ENCODE measurements around the gene LGALS1. TPM values are rescaled to one million over a fixed set of nuclear protein-coding genes. Genes with fewer than 3 reads are reported as not detected.

LGALS1 gene
- polyA plus RNA-seq, 1 of the 3 experiments (the other 2 are of a cell fraction), result 12,045 TPM

DNA sequence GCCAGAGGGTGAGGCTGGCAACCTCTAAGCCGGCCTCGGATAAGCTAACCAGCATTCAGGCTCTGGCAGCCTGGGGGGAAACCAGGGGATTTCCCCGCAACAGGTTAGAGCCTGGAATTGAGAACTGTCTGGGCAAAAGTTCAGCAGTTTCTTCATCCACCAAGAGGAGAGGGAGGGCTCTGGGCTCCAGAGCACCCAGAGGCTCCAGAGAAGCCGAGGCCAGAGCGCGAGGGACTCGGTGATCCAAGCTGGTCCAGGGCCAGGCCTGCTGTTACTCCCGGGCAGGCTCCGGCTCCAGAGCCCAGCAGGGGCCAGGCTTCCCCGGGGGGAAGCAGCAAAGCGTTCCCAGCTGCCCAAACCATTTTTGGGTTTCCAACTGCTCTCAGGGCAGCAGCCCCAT is 49.3 kb upstream of the LGALS1 start:
- no peak overlapping the region for H3K27ac ChIP-seq (ENCODE audit: low read depth in 2 of 2, low read length in 1 of 2)
- no peaks in the 10 kb centered on the region for H3K9me2 ChIP-seq
- POLR2A ChIA-PET, result interaction anchor here (1.6 to 1.8 kb wide), 2 partner anchors 8 to 11 kb away, joined by 6 to 8 read pairs; no protein-coding TSS in a partner anchor
- no peaks in the 10 kb centered on the region for H4K20me1 ChIP-seq (ENCODE audit: insufficient read depth)
- no peak for DNase-seq
- TF ChIP-seq, protein P1, sequence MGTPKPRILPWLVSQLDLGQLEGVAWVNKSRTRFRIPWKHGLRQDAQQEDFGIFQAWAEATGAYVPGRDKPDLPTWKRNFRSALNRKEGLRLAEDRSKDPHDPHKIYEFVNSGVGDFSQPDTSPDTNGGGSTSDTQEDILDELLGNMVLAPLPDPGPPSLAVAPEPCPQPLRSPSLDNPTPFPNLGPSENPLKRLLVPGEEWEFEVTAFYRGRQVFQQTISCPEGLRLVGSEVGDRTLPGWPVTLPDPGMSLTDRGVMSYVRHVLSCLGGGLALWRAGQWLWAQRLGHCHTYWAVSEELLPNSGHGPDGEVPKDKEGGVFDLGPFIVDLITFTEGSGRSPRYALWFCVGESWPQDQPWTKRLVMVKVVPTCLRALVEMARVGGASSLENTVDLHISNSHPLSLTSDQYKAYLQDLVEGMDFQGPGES (IDR thresholded peaks at IDR 0.05; ENCODE audit: low read depth, low read length), result no peak
- TF ChIP-seq TEAD4 (IDR thresholded peaks at IDR 0.05; ENCODE audit: borderline replicate concordance, insufficient read depth), result no peak
- no peak for TF ChIP-seq TAF1 (IDR thresholded peaks at IDR 0.05; ENCODE audit: borderline replicate concordance, low read depth, low read length)
- TF ChIP-seq GABPA (IDR thresholded peaks at IDR 0.05; ENCODE audit: low read depth), result no peak
- no peak for TF ChIP-seq MXI1 (IDR thresholded peaks at IDR 0.05; ENCODE audit: low read depth, low read length)
- TF ChIP-seq GATA2 (CRISPR knock-in tag; IDR thresholded peaks at IDR 0.05), result no peak
- TF ChIP-seq, protein P2, sequence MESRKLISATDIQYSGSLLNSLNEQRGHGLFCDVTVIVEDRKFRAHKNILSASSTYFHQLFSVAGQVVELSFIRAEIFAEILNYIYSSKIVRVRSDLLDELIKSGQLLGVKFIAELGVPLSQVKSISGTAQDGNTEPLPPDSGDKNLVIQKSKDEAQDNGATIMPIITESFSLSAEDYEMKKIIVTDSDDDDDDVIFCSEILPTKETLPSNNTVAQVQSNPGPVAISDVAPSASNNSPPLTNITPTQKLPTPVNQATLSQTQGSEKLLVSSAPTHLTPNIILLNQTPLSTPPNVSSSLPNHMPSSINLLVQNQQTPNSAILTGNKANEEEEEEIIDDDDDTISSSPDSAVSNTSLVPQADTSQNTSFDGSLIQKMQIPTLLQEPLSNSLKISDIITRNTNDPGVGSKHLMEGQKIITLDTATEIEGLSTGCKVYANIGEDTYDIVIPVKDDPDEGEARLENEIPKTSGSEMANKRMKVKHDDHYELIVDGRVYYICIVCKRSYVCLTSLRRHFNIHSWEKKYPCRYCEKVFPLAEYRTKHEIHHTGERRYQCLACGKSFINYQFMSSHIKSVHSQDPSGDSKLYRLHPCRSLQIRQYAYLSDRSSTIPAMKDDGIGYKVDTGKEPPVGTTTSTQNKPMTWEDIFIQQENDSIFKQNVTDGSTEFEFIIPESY (IDR thresholded peaks at IDR 0.05; ENCODE audit: borderline replicate concordance, low read depth), result no peak
- TF ChIP-seq, protein P3, sequence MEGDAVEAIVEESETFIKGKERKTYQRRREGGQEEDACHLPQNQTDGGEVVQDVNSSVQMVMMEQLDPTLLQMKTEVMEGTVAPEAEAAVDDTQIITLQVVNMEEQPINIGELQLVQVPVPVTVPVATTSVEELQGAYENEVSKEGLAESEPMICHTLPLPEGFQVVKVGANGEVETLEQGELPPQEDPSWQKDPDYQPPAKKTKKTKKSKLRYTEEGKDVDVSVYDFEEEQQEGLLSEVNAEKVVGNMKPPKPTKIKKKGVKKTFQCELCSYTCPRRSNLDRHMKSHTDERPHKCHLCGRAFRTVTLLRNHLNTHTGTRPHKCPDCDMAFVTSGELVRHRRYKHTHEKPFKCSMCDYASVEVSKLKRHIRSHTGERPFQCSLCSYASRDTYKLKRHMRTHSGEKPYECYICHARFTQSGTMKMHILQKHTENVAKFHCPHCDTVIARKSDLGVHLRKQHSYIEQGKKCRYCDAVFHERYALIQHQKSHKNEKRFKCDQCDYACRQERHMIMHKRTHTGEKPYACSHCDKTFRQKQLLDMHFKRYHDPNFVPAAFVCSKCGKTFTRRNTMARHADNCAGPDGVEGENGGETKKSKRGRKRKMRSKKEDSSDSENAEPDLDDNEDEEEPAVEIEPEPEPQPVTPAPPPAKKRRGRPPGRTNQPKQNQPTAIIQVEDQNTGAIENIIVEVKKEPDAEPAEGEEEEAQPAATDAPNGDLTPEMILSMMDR (IDR thresholded peaks at IDR 0.05), result no peak
- TF ChIP-seq FOXJ3 (CRISPR knock-in tag; IDR thresholded peaks at IDR 0.05), result no peak
- no peak for TF ChIP-seq TCF12 (IDR thresholded peaks at IDR 0.05)
- TF ChIP-seq POLR2AphosphoS5 (IDR thresholded peaks at IDR 0.05; ENCODE audit: low read depth, low read length), result no peak
- no peak for TF ChIP-seq MEF2A (IDR thresholded peaks at IDR 0.05; ENCODE audit: borderline replicate concordance, low read depth)
- no peak for TF ChIP-seq RXRA (IDR thresholded peaks at IDR 0.05; ENCODE audit: borderline replicate concordance, low read depth)
- no peak for TF ChIP-seq RFX5 (IDR thresholded peaks at IDR 0.05; ENCODE audit: low read length)
- TF ChIP-seq, protein P4, sequence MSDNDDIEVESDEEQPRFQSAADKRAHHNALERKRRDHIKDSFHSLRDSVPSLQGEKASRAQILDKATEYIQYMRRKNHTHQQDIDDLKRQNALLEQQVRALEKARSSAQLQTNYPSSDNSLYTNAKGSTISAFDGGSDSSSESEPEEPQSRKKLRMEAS (IDR thresholded peaks at IDR 0.05; ENCODE audit: low read depth), result no peak
- no peak for TF ChIP-seq RCOR1 (IDR thresholded peaks at IDR 0.05; ENCODE audit: low read length)
- TF ChIP-seq SIN3A (IDR thresholded peaks at IDR 0.05; ENCODE audit: borderline replicate concordance, low read depth, low read length), result no peak
- TF ChIP-seq FOSL2 (IDR thresholded peaks at IDR 0.05; ENCODE audit: borderline replicate concordance, low read depth), result no peak
- WGBS (ENCODE audit: low lambda C conversion rate), result 91% methylated on average over 6 of the region's 11 CpGs
- no peaks in the 10 kb centered on the region for H3K27me3 ChIP-seq (ENCODE audit: insufficient read depth)
- no peak overlapping the region for H3K4me3 ChIP-seq (ENCODE audit: low read depth in 2 of 2, low read length in 1 of 2)
- H2AFZ ChIP-seq (ENCODE audit: low read depth), result no peak overlapping the region
- H3K4me1 ChIP-seq (ENCODE audit: control insufficient read depth in 1 of 2, insufficient read depth in 2 of 2, low read depth in 1 of 2, low read length in 1 of 2), result peaks cover 0 to 4% of the 10 kb centered on the region in 2 experiments; a peak in 1 of 4 replicates
- H3K9me3 ChIP-seq, result no peaks in the 10 kb centered on the region
- CTCF ChIA-PET, result interaction anchor here (1.2 to 34.3 kb wide), 6 partner anchors 11 to 108 kb away, joined by 3 to 898 read pairs (median 6); partner anchors contain the start of genes LGALS1, NOL12 and PDXP
- peaks cover 5 to 35% of the 10 kb centered on the region in 2 experiments for H3K36me3 ChIP-seq (replicated peaks in 1 of 2; ENCODE audit: control insufficient read depth in 1 of 2, insufficient read depth in 2 of 2, low read length in 1 of 2)
- peaks cover 11% of the 10 kb centered on the region for H3F3A ChIP-seq (replicated peaks; ENCODE audit: insufficient read depth)
- H3K9ac ChIP-seq, result no peak overlapping the region
- no peaks in the 10 kb centered on the region for H3K79me2 ChIP-seq (ENCODE audit: insufficient read depth)
- no peak overlapping the region for H3K4me2 ChIP-seq
